ENCODE data around the gene MIB1. TPM values are rescaled to one million over a fixed set of nuclear protein-coding genes. Genes with fewer than 3 reads are reported as not detected.
"Not testable (repeated sequence)": the region's sequence is repeated elsewhere in the genome, so short reads cannot be mapped to it uniquely, and the experiment has no call there.

The MIB1 gene
- total RNA-seq, 3 donors from 2014 or later, result 12.3 to 16.8 (median 16.0) TPM

DNA sequence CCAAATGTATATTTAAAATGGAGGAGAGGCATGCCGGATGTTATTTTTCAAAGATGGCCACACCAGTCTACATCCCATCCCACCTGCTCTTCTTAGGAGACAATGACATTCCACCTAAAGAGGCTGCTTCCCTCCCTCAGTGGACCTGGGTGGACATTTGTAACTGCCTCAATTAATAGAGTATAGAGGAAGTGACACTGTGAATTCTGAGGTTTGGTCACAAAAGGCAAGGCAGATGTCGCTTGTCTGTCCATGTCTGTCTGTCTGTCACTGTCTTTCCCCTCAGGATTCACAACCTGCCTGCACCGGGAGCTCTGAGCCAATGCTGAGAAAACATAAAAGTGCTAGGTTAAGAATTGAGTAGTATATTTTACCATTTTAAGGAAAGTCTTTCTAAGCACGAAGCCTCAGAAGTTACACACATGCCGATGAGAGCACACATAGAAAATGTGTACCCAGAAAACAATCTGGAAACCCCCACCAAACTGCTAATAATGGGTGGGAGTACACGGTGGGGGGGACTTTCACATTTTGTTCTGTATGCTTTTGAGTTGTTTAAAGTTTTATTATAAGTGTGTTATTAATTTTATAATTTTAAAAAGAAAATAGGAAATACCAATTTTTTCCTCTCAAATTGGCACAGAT is 21.0 kb downstream of the MIB1 start:
- no peaks in the 10 kb centered on the region for H3K27me3 Mint-ChIP-seq (ENCODE audit: low read depth)
- no peak overlapping the region for H3K4me3 Mint-ChIP-seq
- H3K9me3 Mint-ChIP-seq, result no peaks in the 10 kb centered on the region
- H3K36me3 Mint-ChIP-seq (ENCODE audit: insufficient read depth), result peaks cover 13% of the 10 kb centered on the region
- DNase-seq, result no peak
- H3K4me1 Mint-ChIP-seq (ENCODE audit: low read depth), result peaks cover 19% of the 10 kb centered on the region
- no peak for ATAC-seq

DNA sequence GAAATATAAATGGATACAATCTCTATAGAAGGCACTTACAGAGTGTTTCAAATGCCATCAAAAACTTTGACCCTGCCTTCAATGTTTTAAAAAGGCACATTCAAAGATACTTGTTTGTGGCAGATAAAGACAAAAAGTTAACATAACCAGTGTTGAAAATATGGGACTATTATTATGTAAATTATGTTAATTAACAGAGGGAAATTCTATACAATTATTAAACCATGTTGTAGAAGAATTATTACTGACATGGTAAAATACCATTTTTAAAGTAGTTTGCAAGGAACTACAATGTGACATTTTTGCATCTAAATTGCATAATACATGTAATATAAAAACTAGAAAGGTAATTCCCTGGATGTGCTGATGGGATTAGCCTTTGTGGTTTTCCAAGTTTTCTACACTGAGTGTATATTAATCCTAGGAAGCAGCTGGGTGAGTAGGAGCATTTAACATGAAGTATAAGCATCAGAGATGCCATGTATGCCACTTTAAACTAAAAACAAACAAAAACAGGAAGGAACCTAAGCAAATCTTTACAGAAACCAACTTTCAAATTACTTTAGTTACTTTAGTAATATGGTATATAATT is 21.7 kb downstream of the MIB1 start:
- no peak for ATAC-seq
- Mint-ChIP-seq H3K4me1 (ENCODE audit: low read depth) (peaks cover 19% of the 10 kb centered on the region), H3K27me3 (ENCODE audit: low read depth) (no peaks in the 10 kb centered on the region), H3K4me3 (no peak overlapping the region), H3K36me3 (ENCODE audit: insufficient read depth) (peaks cover 18% of the 10 kb centered on the region), H3K9me3 (no peaks in the 10 kb centered on the region)
- DNase-seq, result no peak

DNA sequence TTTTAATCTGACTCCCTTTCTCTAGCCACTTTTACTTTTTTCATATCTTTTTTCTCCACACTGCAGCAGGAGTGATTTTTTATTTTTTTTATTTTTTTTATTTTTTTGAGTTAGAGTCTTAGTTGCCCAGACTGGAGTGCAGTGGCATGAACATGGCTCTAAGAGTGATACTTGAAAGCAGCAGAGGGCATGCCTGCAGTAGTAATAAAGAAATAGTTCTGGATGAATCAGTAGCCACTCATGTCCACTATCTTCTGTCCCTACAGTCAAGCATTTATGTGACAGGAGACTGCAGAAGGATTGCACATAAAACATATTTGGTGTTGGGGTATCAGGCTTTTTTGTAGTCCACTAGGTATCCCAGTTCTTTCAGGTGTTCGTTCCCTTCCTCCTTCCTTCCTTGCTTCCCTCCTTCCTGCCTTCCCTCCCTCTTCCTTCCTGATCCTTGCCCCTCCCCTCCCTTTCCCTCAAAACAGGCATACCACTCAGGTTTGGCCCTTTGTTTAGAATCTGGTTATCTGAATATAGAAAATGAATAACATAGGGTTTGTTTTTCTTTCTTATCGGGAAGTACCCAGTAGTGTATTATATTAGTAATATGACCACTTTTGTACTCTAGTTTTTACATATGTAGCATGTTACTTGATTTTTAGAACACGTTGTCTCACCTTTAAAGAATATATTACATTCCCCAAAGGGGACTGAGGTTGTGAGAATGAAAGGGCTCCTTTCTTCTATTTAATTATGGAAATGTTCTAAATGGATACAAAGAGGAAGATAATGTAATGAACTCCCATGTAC is 23.5 kb downstream of the MIB1 start:
- Mint-ChIP-seq H3K4me3 (no peak overlapping the region), H3K36me3 (ENCODE audit: insufficient read depth) (peaks cover 27% of the 10 kb centered on the region), H3K9me3 (no peaks in the 10 kb centered on the region), H3K4me1 (ENCODE audit: low read depth) (peaks cover 19% of the 10 kb centered on the region), H3K27me3 (ENCODE audit: low read depth) (no peaks in the 10 kb centered on the region)
- DNase-seq (no peak), ATAC-seq (no peak)

DNA sequence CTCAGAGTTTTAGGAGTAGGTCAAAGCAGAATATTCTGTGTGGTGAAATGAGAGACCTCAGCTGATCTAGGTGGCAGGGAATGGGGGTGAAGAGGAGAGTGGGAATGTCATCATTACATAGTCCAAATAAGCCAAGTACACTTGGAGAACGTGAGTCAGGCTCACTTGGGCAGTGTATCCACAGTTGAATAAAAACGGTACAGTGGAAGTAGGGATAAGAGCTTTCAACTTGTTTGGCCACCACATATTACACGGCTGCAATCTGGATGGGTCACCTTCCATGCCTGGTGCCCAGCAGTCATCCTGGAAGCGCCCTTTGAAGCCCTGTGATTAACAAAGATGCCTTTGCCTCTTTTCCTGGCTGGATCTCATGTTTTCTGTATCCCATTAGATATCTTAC is 28.6 kb downstream of the MIB1 start:
- Mint-ChIP-seq H3K27me3 (ENCODE audit: low read depth) (no peaks in the 10 kb centered on the region), H3K36me3 (ENCODE audit: insufficient read depth) (peaks cover 41% of the 10 kb centered on the region), H3K9me3 (no peaks in the 10 kb centered on the region), H3K4me1 (ENCODE audit: low read depth) (peaks cover 1% of the 10 kb centered on the region), H3K4me3 (no peak overlapping the region)
- DNase-seq, result no peak
- ATAC-seq, result no peak

DNA sequence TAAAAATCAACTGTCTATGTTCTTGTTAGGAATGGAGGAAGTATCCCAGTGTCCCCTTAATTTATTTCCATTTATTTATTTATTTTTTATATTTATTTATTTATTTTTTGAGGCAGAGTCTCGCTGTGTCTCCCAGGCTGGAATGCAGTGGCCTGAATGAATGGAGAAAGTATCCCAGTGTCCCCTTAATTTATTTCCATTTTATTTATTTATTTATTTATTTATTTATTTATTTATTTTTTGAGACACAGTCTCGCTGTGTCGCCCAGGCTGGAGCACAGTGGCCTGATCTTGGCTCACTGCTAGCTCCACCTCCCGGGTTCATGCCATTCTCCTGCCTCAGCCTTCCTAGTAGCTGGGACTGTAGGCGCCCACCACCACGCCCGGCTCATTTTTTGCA is 34.1 kb downstream of the MIB1 start:
- ATAC-seq (no peak), DNase-seq (no peak)
- H3K4me1 Mint-ChIP-seq (ENCODE audit: low read depth), result no peaks in the 10 kb centered on the region
- peaks cover 20% of the 10 kb centered on the region for H3K36me3 Mint-ChIP-seq (ENCODE audit: insufficient read depth)
- H3K4me3 Mint-ChIP-seq, result no peak overlapping the region
- H3K27me3 Mint-ChIP-seq (ENCODE audit: low read depth), result no peaks in the 10 kb centered on the region
- no peaks in the 10 kb centered on the region for H3K9me3 Mint-ChIP-seq

DNA sequence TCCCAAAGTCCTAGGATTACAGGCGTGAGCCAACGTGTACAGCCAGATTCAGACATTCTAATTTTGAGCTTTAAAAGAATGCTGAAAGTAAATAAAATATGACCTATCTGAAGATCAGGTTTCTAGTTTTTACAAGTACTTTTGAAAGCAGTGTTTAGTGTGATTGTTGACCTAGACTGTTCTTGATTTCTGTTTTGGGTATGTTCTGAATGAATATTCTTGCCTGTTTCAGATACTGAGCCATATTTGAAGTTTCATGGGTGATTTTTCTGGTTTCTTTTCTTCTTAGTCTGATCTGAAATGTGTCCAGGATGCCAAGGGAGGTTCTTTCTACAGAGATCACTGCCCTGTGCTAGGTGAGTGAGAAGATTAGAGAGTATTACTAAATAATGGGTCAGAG is 37.2 kb downstream of the MIB1 start:
- ATAC-seq, result no peak
- Mint-ChIP-seq H3K9me3 (no peaks in the 10 kb centered on the region), H3K27me3 (ENCODE audit: low read depth) (no peaks in the 10 kb centered on the region), H3K36me3 (ENCODE audit: insufficient read depth) (peaks cover 34% of the 10 kb centered on the region), H3K4me3 (no peak overlapping the region), H3K4me1 (ENCODE audit: low read depth) (peaks cover 3% of the 10 kb centered on the region)
- no peak for DNase-seq

DNA sequence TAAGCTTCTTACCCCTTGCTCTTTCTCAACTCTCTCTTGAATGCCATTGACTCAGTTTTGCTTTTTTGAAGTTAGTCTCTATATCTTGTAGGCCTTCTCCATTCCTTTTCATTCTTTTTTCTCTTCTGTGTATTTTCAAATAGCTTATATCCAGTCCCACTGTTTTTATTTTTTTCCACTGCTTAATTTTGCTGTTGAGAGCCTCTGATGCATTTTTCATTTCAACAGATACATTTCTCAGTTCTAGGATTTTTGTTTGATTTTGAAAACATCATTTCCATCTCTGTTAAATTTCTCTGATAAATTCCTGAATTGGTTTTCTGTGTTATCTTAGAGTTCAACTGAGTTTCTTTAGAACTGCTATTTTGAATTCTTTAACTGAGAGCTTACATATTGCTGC is 45.9 kb downstream of the MIB1 start:
- ATAC-seq (no peak), DNase-seq (no peak)
- peaks cover 18% of the 10 kb centered on the region for H3K9me3 Mint-ChIP-seq
- H3K4me3 Mint-ChIP-seq, result no peak overlapping the region
- H3K36me3 Mint-ChIP-seq (ENCODE audit: insufficient read depth), result peaks cover 63% of the 10 kb centered on the region
- H3K27me3 Mint-ChIP-seq (ENCODE audit: low read depth), result no peaks in the 10 kb centered on the region
- H3K4me1 Mint-ChIP-seq (ENCODE audit: low read depth), result peaks cover 3% of the 10 kb centered on the region

DNA sequence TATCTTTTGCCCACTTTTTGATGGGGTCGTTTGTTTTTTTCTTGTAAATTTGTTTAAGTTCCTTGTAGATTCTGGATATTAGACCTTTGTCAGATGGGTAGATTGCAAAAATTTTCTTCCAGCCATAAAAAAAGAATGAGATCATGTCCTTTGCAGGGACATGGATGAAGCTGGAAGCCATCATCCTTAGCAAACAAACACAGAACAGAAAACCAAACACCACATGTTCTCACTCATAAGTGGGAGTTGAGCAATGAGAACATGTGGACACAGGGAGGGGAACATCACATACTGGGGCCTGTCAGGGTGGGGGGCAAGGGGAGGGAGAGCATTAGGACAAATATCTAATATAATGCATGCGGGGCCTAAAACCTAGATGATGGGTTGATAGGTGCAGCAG is 55.5 kb downstream of the MIB1 start:
- peaks cover 32% of the 10 kb centered on the region for H3K36me3 Mint-ChIP-seq (ENCODE audit: insufficient read depth)
- not testable (repeated sequence) for H3K9me3 Mint-ChIP-seq; H3K4me3 Mint-ChIP-seq; DNase-seq; ATAC-seq; H3K27me3 Mint-ChIP-seq (ENCODE audit: low read depth); H3K4me1 Mint-ChIP-seq (ENCODE audit: low read depth)

DNA sequence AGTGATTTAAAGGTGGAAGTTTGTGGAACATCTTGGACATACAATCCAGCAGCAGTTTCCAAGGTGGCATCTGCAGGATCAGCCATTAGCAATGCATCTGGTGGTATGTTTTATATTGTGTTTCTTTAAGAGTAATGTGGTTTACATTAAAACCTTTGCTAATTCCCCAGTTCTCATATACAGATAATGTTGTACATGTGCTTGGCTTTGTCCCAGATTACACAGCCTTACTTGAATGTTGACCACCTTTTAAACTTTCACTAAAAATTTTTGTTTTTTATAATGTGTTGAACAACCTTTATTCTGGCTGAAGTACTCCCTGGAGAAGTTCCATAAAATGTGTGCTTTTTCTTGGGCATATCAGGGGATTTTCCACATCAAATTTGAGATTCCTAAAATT is 57.5 kb downstream of the MIB1 start:
- Mint-ChIP-seq H3K4me3 (no peak overlapping the region), H3K9me3 (no peaks in the 10 kb centered on the region), H3K27me3 (ENCODE audit: low read depth) (no peaks in the 10 kb centered on the region), H3K4me1 (ENCODE audit: low read depth) (no peaks in the 10 kb centered on the region), H3K36me3 (ENCODE audit: insufficient read depth) (peaks cover 43% of the 10 kb centered on the region)
- ATAC-seq, result no peak
- no peak for DNase-seq

DNA sequence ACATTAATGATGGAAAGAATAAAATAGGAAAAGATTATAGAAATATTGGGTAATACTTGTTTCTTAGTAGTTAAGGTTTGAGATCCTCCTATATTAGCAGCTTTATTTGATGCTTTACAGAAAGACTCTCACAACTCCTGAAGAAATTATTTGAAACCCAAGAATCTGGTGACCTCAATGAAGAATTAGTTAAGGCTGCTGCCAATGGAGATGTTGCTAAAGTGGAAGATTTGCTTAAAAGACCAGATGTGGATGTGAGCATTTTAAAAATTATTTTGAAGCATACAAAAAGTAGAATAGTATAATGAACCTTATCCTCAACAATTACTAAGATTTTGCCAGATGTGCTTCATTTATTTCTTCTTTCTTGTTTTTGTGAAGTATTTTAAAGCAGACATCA is 59.1 kb downstream of the MIB1 start:
- Mint-ChIP-seq H3K4me1 (ENCODE audit: low read depth) (no peaks in the 10 kb centered on the region), H3K36me3 (ENCODE audit: insufficient read depth) (peaks cover 50% of the 10 kb centered on the region), H3K9me3 (no peaks in the 10 kb centered on the region), H3K27me3 (ENCODE audit: low read depth) (no peaks in the 10 kb centered on the region), H3K4me3 (no peak overlapping the region)
- DNase-seq (no peak), ATAC-seq (no peak)

DNA sequence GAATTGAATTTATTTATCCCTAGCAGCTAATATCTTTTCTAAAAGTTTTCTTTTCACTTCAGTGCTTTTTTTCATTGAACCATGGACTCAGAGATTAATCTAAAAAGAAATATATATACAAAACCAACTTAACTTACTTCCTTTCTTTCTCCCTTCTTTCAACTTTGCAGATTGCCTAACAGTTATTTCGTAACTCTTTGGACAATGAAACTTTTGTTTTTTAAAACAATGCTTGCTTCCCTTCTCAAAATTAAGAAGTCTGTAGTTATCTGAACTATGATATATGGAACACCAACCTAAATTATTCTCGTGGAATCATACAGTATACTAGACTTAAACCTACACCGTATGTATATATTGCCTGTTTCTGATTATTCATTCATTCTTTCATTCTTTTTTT is 62.9 kb downstream of the MIB1 start:
- DNase-seq (no peak), ATAC-seq (no peak)
- Mint-ChIP-seq H3K36me3 (ENCODE audit: insufficient read depth) (peaks cover 42% of the 10 kb centered on the region), H3K27me3 (ENCODE audit: low read depth) (no peaks in the 10 kb centered on the region), H3K9me3 (no peaks in the 10 kb centered on the region), H3K4me3 (no peak overlapping the region), H3K4me1 (ENCODE audit: low read depth) (no peaks in the 10 kb centered on the region)

DNA sequence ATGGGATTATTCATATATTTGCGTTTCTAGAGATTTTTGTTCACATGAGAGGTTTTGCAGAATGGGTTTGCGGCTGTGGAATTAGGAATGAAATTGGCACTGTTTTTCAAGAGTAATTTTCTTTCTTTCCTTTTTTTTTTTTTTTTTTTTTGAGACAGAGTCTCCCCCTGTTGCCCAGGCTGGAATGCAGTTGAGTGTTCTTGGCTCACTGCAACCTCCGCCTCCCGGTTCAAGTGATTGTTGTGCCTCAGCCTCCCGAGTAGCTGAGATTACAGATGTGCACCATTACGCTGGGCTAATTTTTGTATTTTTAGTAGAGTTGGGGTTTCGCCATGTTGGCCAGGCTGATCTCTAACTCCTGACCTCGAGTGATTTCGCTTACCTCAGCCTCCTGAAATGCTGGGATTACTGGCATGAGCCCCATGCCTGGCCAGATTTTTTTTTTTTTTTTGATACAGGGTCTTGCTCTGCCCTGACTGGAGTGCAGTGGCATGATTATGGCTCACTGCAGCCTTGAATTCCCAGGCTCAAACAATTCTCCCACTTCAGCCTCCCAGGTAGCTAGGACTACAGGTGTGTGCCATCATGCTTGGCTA is 65.3 kb downstream of the MIB1 start:
- ATAC-seq, result no peak
- Mint-ChIP-seq H3K27me3 (ENCODE audit: low read depth) (no peaks in the 10 kb centered on the region), H3K4me1 (ENCODE audit: low read depth) (no peaks in the 10 kb centered on the region), H3K9me3 (peaks cover 5% of the 10 kb centered on the region), H3K36me3 (ENCODE audit: insufficient read depth) (peaks cover 53% of the 10 kb centered on the region), H3K4me3 (no peak overlapping the region)
- no peak for DNase-seq

DNA sequence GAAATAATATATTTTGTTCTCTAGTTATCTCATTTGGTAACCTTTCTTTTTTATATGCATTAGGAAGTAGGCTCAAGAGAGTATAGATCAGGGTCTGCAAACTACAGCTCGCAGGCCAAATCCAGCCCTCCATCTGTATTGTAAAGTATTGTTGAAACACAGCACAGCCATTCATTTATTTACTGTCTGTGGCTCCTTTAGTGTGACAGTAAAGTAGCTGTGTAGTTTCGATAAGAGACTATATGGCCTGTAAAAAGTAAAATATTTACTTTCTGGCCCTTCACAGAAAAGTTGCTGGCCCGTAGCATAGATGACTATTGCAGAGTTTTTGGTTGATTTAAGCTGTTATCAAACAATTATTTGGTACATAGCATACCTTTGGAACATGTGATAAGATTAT is 67.6 kb downstream of the MIB1 start:
- no peak for ATAC-seq
- no peak overlapping the region for H3K4me3 Mint-ChIP-seq
- H3K4me1 Mint-ChIP-seq (ENCODE audit: low read depth), result peaks cover 3% of the 10 kb centered on the region
- DNase-seq, result no peak
- H3K27me3 Mint-ChIP-seq (ENCODE audit: low read depth), result no peaks in the 10 kb centered on the region
- peaks cover 5% of the 10 kb centered on the region for H3K9me3 Mint-ChIP-seq
- H3K36me3 Mint-ChIP-seq (ENCODE audit: insufficient read depth), result peaks cover 43% of the 10 kb centered on the region

DNA sequence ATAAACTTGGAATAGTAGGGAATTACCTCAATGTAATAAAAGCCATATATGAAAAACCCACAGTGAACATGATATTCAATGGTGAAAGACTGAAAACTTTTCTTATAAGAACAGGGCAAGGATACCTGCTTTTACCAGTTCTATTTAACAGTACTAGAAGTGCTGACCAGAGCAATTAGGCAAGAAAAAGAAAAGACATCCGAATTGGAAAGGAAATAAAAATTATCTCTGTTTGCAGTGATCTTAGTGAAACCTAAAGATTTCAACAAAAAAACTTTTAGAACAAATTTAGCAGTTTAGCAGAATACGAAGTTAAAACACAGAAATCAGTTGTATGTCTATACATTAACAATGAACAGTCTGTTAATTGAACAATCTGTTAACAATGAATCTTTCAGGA is 69.1 kb downstream of the MIB1 start:
- ATAC-seq (no peak), DNase-seq (no peak)
- peaks cover 3% of the 10 kb centered on the region for H3K4me1 Mint-ChIP-seq (ENCODE audit: low read depth)
- peaks cover 5% of the 10 kb centered on the region for H3K9me3 Mint-ChIP-seq
- no peak overlapping the region for H3K4me3 Mint-ChIP-seq
- peaks cover 40% of the 10 kb centered on the region for H3K36me3 Mint-ChIP-seq (ENCODE audit: insufficient read depth)
- no peaks in the 10 kb centered on the region for H3K27me3 Mint-ChIP-seq (ENCODE audit: low read depth)

DNA sequence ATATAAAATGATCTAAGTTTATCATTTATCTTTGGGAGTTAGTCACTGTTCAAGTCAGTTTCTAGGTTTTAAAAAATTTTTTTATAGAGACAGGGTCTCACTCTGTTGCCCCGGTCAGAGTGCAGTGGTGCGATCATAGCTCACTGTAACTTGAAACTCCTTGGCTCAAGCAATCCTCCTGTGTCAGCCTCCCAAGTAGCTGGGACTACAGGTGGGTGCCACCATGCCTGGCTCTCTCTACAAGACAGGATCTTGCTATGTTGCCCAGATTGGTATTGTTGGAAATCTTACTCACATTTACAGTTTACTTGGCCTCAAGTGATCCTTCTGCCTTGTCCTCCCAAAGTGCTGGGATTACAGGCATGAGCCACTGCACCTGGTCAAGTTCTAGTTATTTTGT is 74.5 kb downstream of the MIB1 start:
- no peaks in the 10 kb centered on the region for H3K9me3 Mint-ChIP-seq
- peaks cover 3% of the 10 kb centered on the region for H3K4me1 Mint-ChIP-seq (ENCODE audit: low read depth)
- ATAC-seq (no peak), DNase-seq (no peak)
- peaks cover 38% of the 10 kb centered on the region for H3K36me3 Mint-ChIP-seq (ENCODE audit: insufficient read depth)
- H3K4me3 Mint-ChIP-seq, result no peak overlapping the region
- H3K27me3 Mint-ChIP-seq (ENCODE audit: low read depth), result no peaks in the 10 kb centered on the region
